ENCODE data around the gene PCDHGA11.
"Not testable (repeated sequence)": the region's sequence is repeated elsewhere in the genome, so short reads cannot be mapped to it uniquely, and the experiment has no call there.

The PCDHGA11 gene

GRCh38 chr5:141374627-141375026 is 46.2 kb upstream of the PCDHGA11 start:
- Histone ChIP-seq H2BK12ac (ENCODE audit: low read length in 2 of 2) (no peak overlapping the region), H3K9ac (ENCODE audit: low read length) (no peak overlapping the region), H3K27ac (ENCODE audit: low read length, poor library complexity, severe bottlenecking) (no peak overlapping the region), H3K27me3 (ENCODE audit: control insufficient read depth in 1 of 2, insufficient read depth in 1 of 2, low read length in 2 of 2) (peaks cover 0 to 13% of the 10 kb centered on the region in 2 experiments), H2BK5ac (ENCODE audit: low read depth, low read length, poor library complexity, severe bottlenecking) (no peak overlapping the region), H4K8ac (ENCODE audit: low read length) (no peak overlapping the region), H3K14ac (ENCODE audit: low read length in 2 of 2) (no peak overlapping the region), H3K9me3 (ENCODE audit: control insufficient read depth, low read length) (peaks cover 60% of the 10 kb centered on the region), H3K23ac (ENCODE audit: low read length in 2 of 2) (no peak overlapping the region), H4K91ac (ENCODE audit: low read length) (no peak overlapping the region), H2AK5ac (ENCODE audit: low read length, severe bottlenecking) (no peak overlapping the region), H3K4ac (ENCODE audit: low read depth in 1 of 2, low read length in 2 of 2) (no peak overlapping the region), H3K4me1 (ENCODE audit: control insufficient read depth, insufficient read depth, low read depth, low read length) (no peaks in the 10 kb centered on the region), H3K18ac (ENCODE audit: low read depth in 1 of 2, low read length in 2 of 2) (no peak overlapping the region), H3K79me1 (replicated peaks; ENCODE audit: low read length, poor library complexity, severe bottlenecking) (no peaks in the 10 kb centered on the region), H2AFZ (ENCODE audit: low read depth, low read length) (no peak overlapping the region), H2BK15ac (ENCODE audit: low read depth, poor library complexity, severe bottlenecking) (no peak overlapping the region), H2BK120ac (ENCODE audit: low read depth, low read length) (no peak overlapping the region), H3K36me3 (ENCODE audit: control insufficient read depth in 1 of 2, insufficient read depth in 2 of 2, low read depth in 1 of 2, low read length in 2 of 2) (peaks cover 0 to 8% of the 10 kb centered on the region in 2 experiments), H3K4me3 (ENCODE audit: insufficient read depth in 1 of 2, low read depth in 1 of 2, low read length in 2 of 2) (peak overlapping the region in 1 of 2 experiments; percentile 75), H3K4me2 (ENCODE audit: low read length, poor library complexity, severe bottlenecking) (no peak overlapping the region)
- no peak for DNase-seq
- WGBS = 91% methylated on average over 14 of the region's 14 CpGs

GRCh38 chr5:141375444-141376155 is 45.3 kb upstream of the PCDHGA11 start:
- not testable (repeated sequence) for H3K27ac ChIP-seq (ENCODE audit: low read length, poor library complexity, severe bottlenecking); H3K4me1 ChIP-seq (ENCODE audit: control insufficient read depth, insufficient read depth, low read depth, low read length); H3K4me3 ChIP-seq (ENCODE audit: insufficient read depth in 1 of 2, low read depth in 1 of 2, low read length in 2 of 2); H3K36me3 ChIP-seq (ENCODE audit: control insufficient read depth in 1 of 2, insufficient read depth in 2 of 2, low read depth in 1 of 2, low read length in 2 of 2); H2AFZ ChIP-seq (ENCODE audit: low read depth, low read length); H3K79me1 ChIP-seq (replicated peaks; ENCODE audit: low read length, poor library complexity, severe bottlenecking); H3K14ac ChIP-seq (ENCODE audit: low read length in 2 of 2); H2BK120ac ChIP-seq (ENCODE audit: low read depth, low read length); H2AK5ac ChIP-seq (ENCODE audit: low read length, severe bottlenecking); H4K8ac ChIP-seq (ENCODE audit: low read length); H3K4me2 ChIP-seq (ENCODE audit: low read length, poor library complexity, severe bottlenecking); H3K18ac ChIP-seq (ENCODE audit: low read depth in 1 of 2, low read length in 2 of 2); H3K23ac ChIP-seq (ENCODE audit: low read length in 2 of 2); H3K4ac ChIP-seq (ENCODE audit: low read depth in 1 of 2, low read length in 2 of 2); H2BK12ac ChIP-seq (ENCODE audit: low read length in 2 of 2); H2BK15ac ChIP-seq (ENCODE audit: low read depth, poor library complexity, severe bottlenecking); DNase-seq; H3K9ac ChIP-seq (ENCODE audit: low read length); H2BK5ac ChIP-seq (ENCODE audit: low read depth, low read length, poor library complexity, severe bottlenecking); H4K91ac ChIP-seq (ENCODE audit: low read length)
- peaks cover 0 to 13% of the 10 kb centered on the region in 2 experiments for H3K27me3 ChIP-seq (ENCODE audit: control insufficient read depth in 1 of 2, insufficient read depth in 1 of 2, low read length in 2 of 2)
- peaks cover 57% of the 10 kb centered on the region for H3K9me3 ChIP-seq (ENCODE audit: control insufficient read depth, low read length)
- WGBS = 94% methylated on average over 35 of the region's 48 CpGs

DNA sequence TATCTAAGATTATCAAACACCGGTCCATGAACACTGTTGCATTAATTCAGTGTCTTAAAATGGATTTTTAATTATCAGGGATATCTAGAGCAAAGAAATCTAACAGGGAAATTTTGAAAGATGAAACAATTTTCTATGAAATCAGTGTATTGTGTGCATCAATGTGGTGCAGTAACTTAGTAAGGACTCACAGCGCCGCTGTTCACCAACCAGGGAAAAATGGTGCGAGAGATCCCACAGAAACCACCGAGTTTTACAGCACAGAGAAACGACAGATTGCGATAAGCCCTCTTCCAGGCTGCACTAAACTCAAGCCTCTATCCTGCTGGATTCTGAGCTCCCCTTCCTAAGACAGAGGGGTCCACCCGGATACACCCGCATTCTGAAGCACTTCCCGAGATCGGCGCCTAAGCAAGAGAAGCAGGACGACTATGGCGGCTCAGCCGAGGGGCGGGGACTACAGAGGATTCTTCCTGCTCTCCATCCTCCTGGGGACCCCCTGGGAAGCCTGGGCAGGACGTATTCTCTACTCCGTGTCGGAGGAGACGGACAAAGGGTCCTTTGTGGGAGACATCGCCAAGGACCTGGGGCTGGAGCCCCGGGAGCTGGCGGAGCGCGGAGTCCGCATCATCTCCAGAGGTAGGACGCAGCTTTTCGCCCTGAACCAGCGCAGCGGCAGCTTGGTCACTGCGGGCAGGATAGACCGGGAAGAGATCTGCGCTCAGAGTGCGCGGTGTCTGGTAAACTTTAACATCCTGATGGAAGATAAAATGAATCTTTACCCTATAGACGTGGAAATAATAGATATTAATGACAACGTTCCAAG is 38.2 kb upstream of the PCDHGA11 start, which contains the start of gene PCDHGA7:
PCDHGA7 (plus strand) TSS at position 274 of the 826 bp plus-strand sequence; CDS start at position 432, 158 bp downstream.
- no peak within 1 kb of the TSS for H4K8ac ChIP-seq (ENCODE audit: low read length)
- H3K27me3 ChIP-seq (ENCODE audit: control insufficient read depth in 1 of 2, insufficient read depth in 1 of 2, low read length in 2 of 2) = no peaks in the 10 kb centered on the region
- H3K23ac ChIP-seq (ENCODE audit: low read length in 2 of 2) = no peak within 1 kb of the TSS
- H3K36me3 ChIP-seq (ENCODE audit: control insufficient read depth in 1 of 2, insufficient read depth in 2 of 2, low read depth in 1 of 2, low read length in 2 of 2) = no peaks in the 10 kb centered on the region
- H3K79me1 ChIP-seq (replicated peaks; ENCODE audit: low read length, poor library complexity, severe bottlenecking) = no peaks in the 10 kb centered on the region
- H3K4me1 ChIP-seq (ENCODE audit: control insufficient read depth, insufficient read depth, low read depth, low read length) = no peaks in the 10 kb centered on the region
- peak within 1 kb of the TSS in 1 of 2 experiments; percentile 77 for H3K4me3 ChIP-seq (ENCODE audit: insufficient read depth in 1 of 2, low read depth in 1 of 2, low read length in 2 of 2)
- H3K14ac ChIP-seq (ENCODE audit: low read length in 2 of 2) = no peak within 1 kb of the TSS
- no peak within 1 kb of the TSS for H2BK5ac ChIP-seq (ENCODE audit: low read depth, low read length, poor library complexity, severe bottlenecking)
- H3K4ac ChIP-seq (ENCODE audit: low read depth in 1 of 2, low read length in 2 of 2) = no peak within 1 kb of the TSS
- no peak within 1 kb of the TSS for H2AK5ac ChIP-seq (ENCODE audit: low read length, severe bottlenecking)
- no peak within 1 kb of the TSS for H2BK15ac ChIP-seq (ENCODE audit: low read depth, poor library complexity, severe bottlenecking)
- WGBS = 95% methylated on average over 37 of the region's 37 CpGs
- DNase-seq = no peak
- H3K4me2 ChIP-seq (ENCODE audit: low read length, poor library complexity, severe bottlenecking) = no peak within 1 kb of the TSS
- H4K91ac ChIP-seq (ENCODE audit: low read length) = no peak within 1 kb of the TSS
- H2BK120ac ChIP-seq (ENCODE audit: low read depth, low read length) = no peak within 1 kb of the TSS
- H3K18ac ChIP-seq (ENCODE audit: low read depth in 1 of 2, low read length in 2 of 2) = no peak within 1 kb of the TSS
- H2BK12ac ChIP-seq (ENCODE audit: low read length in 2 of 2) = no peak within 1 kb of the TSS
- H3K27ac ChIP-seq (ENCODE audit: low read length, poor library complexity, severe bottlenecking) = no peak within 1 kb of the TSS
- H2AFZ ChIP-seq (ENCODE audit: low read depth, low read length) = no peak within 1 kb of the TSS
- H3K9ac ChIP-seq (ENCODE audit: low read length) = peak within 1 kb of the TSS; percentile 67
- peaks cover 33% of the 10 kb centered on the region for H3K9me3 ChIP-seq (ENCODE audit: control insufficient read depth, low read length)

DNA sequence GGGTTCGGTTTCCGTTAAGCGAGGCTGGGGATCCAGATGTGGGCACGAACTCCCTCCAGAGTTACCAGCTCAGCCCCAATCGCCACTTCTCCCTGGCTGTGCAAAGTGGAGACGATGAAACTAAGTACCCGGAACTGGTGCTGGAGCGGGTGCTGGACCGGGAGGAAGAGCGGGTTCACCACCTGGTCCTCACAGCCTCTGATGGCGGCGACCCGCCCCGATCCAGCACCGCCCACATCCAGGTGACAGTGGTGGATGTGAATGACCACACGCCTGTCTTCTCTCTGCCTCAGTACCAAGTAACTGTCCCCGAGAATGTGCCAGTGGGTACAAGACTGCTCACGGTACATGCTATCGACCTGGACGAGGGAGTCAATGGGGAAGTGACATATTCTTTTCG is 37.5 kb upstream of the PCDHGA11 start:
- no peak overlapping the region for H3K4ac ChIP-seq (ENCODE audit: low read depth in 1 of 2, low read length in 2 of 2)
- H2AK5ac ChIP-seq (ENCODE audit: low read length, severe bottlenecking) = no peak overlapping the region
- no peaks in the 10 kb centered on the region for H3K36me3 ChIP-seq (ENCODE audit: control insufficient read depth in 1 of 2, insufficient read depth in 2 of 2, low read depth in 1 of 2, low read length in 2 of 2)
- no peak overlapping the region for H3K4me2 ChIP-seq (ENCODE audit: low read length, poor library complexity, severe bottlenecking)
- H3K79me1 ChIP-seq (replicated peaks; ENCODE audit: low read length, poor library complexity, severe bottlenecking) = peaks cover 2% of the 10 kb centered on the region
- H3K14ac ChIP-seq (ENCODE audit: low read length in 2 of 2) = no peak overlapping the region
- no peak overlapping the region for H2BK15ac ChIP-seq (ENCODE audit: low read depth, poor library complexity, severe bottlenecking)
- DNase-seq = no peak
- H3K23ac ChIP-seq (ENCODE audit: low read length in 2 of 2) = no peak overlapping the region
- WGBS = 96% methylated on average over 20 of the region's 21 CpGs
- peaks cover 33% of the 10 kb centered on the region for H3K9me3 ChIP-seq (ENCODE audit: control insufficient read depth, low read length)
- no peak overlapping the region for H2AFZ ChIP-seq (ENCODE audit: low read depth, low read length)
- no peak overlapping the region for H3K18ac ChIP-seq (ENCODE audit: low read depth in 1 of 2, low read length in 2 of 2)
- H3K27me3 ChIP-seq (ENCODE audit: control insufficient read depth in 1 of 2, insufficient read depth in 1 of 2, low read length in 2 of 2) = no peaks in the 10 kb centered on the region
- no peak overlapping the region for H2BK120ac ChIP-seq (ENCODE audit: low read depth, low read length)
- no peak overlapping the region for H4K91ac ChIP-seq (ENCODE audit: low read length)
- H3K4me1 ChIP-seq (ENCODE audit: control insufficient read depth, insufficient read depth, low read depth, low read length) = no peaks in the 10 kb centered on the region
- H3K27ac ChIP-seq (ENCODE audit: low read length, poor library complexity, severe bottlenecking) = no peak overlapping the region
- H2BK12ac ChIP-seq (ENCODE audit: low read length in 2 of 2) = no peak overlapping the region
- no peak overlapping the region for H3K9ac ChIP-seq (ENCODE audit: low read length)
- H3K4me3 ChIP-seq (ENCODE audit: insufficient read depth in 1 of 2, low read depth in 1 of 2, low read length in 2 of 2) = peak overlapping the region in 1 of 2 experiments; percentile 77
- no peak overlapping the region for H2BK5ac ChIP-seq (ENCODE audit: low read depth, low read length, poor library complexity, severe bottlenecking)
- no peak overlapping the region for H4K8ac ChIP-seq (ENCODE audit: low read length)

Data from mesenchymal stem cell (in vitro differentiated cells and primary cell).